HepG2 (cell line): ENCODE results near the gene ALKBH5. TPM values are rescaled to one million over a fixed set of nuclear protein-coding genes. Genes with fewer than 3 reads are reported as not detected.
A peak's percentile ranks its signal among the peaks of the same experiment; 100 is the strongest.

Experiments
- ADNP ChIP-seq: sonication (generic); formaldehyde crosslinking; IDR thresholded peaks from 2 replicates; pipeline ENCODE4 v1.4.0; 2020; ENCODE audit warnings: missing genetic modification reagents
- ERF ChIP-seq: IDR thresholded peaks from 2 replicates; pipeline ENCODE4 v1.6.1; 2018; ENCODE audit warnings: missing biosample characterization, missing genetic modification reagents
- HNF4A ChIP-seq: sonication (generic); formaldehyde crosslinking; IDR thresholded peaks from 2 replicates; pipeline ENCODE4 v1.4.0; 2020; ENCODE audit warnings: missing genetic modification reagents
- HOXA9 ChIP-seq: sonication (generic); formaldehyde crosslinking; IDR thresholded peaks from 2 replicates; pipeline ENCODE4 v1.8.1; 2022; ENCODE audit warnings: missing genetic modification reagents, mild to moderate bottlenecking, moderate library complexity, borderline replicate concordance
- LCORL ChIP-seq, 2 experiments: fragments of 450-650 bp in 1 of 2; sonication (generic) in 1 of 2; formaldehyde crosslinking in 1 of 2; IDR thresholded peaks; 2 replicates each; pipeline versions ENCODE4 v1.5.0 to v1.6.1; 2017 to 2020; ENCODE audit warnings: antibody characterized with exemption in 1 of 2, missing genetic modification reagents in 1 of 2
- MAFG ChIP-seq: sonication (generic); formaldehyde crosslinking; IDR thresholded peaks from 2 replicates; pipeline ENCODE4 v1.5.1; 2020; ENCODE audit warnings: mild to moderate bottlenecking, missing genetic modification reagents
- MYC ChIP-seq: sonication (generic); formaldehyde crosslinking; IDR thresholded peaks from 2 replicates; pipeline ENCODE4 v1.9.0; 2021; ENCODE audit warnings: missing genetic modification reagents, borderline replicate concordance
- RELA ChIP-seq: sonication (generic); formaldehyde crosslinking; IDR thresholded peaks from 2 replicates; pipeline ENCODE4 v1.4.0; 2020; ENCODE audit warnings: missing genetic modification reagents
- RFX1 ChIP-seq: fragments of 450-650 bp; IDR thresholded peaks from 2 replicates; pipeline ENCODE4 v1.6.1; 2017
- TEAD2 ChIP-seq: sonication (generic); formaldehyde crosslinking; IDR thresholded peaks from 2 replicates; pipeline ENCODE4 v1.9.0; 2021; ENCODE audit warnings: missing genetic modification reagents
- TOE1 ChIP-seq: sonication (generic); formaldehyde crosslinking; IDR thresholded peaks from 2 replicates; pipeline ENCODE4 v1.4.0; 2020; ENCODE audit warnings: mild to moderate bottlenecking, missing genetic modification reagents
- ZBTB21 ChIP-seq: sonication (generic); formaldehyde crosslinking; IDR thresholded peaks from 2 replicates; pipeline ENCODE4 v1.4.0; 2020; ENCODE audit warnings: missing genetic modification reagents
- ZEB1 ChIP-seq: IDR thresholded peaks from 2 replicates; pipeline ENCODE4 v1.6.1; 2012; ENCODE audit warnings: mild to moderate bottlenecking, low read depth, inconsistent platforms; ENCODE audit not compliant: insufficient replicate concordance
- ZNF205 ChIP-seq: IDR thresholded peaks from 2 replicates; pipeline ENCODE4 v1.6.1; 2018; ENCODE audit warnings: missing biosample characterization, missing genetic modification reagents
- ZNF292 ChIP-seq: sonication (generic); formaldehyde crosslinking; IDR thresholded peaks from 2 replicates; pipeline ENCODE4 v1.8.1; 2022; ENCODE audit warnings: mild to moderate bottlenecking, low read depth, missing genetic modification reagents, borderline replicate concordance
- ZNF543 ChIP-seq: sonication (generic); formaldehyde crosslinking; IDR thresholded peaks from 2 replicates; pipeline ENCODE4 v1.4.0; 2020; ENCODE audit warnings: mild to moderate bottlenecking, missing genetic modification reagents
- polyA plus RNA-seq, 8 experiments: library from polyadenylated mRNA; depleted of rRNA in 3 of 8; stranded (reverse) in 7 of 8; unstranded in 1 of 8; fragments of >200 nt; fragmentation: Illumina TruSeq in 4 of 8; extraction: Trizol in 4 of 8; gene quantifications; 2 replicates each; pipeline versions ENCODE4 v1.2.1 to v1.2.3, GENCODE V29; 2011 to 2016; ENCODE audit warnings: low read depth in 4 of 8, missing spikeins in 1 of 8, mixed read lengths in 1 of 8; ENCODE audit not compliant: insufficient read depth in 1 of 8
- total RNA-seq, 5 experiments: library from RNA; depleted of rRNA; stranded (reverse); fragments of >200 nt; fragmentation: Illumina TruSeq; extraction: Trizol; gene quantifications; 2 replicates each; pipeline ENCODE4 v1.2.3, GENCODE V29; 2016; ENCODE audit warnings: low read depth in 1 of 5
- TF ChIP-seq, protein P1 (sequence below): sonication (generic); formaldehyde crosslinking; IDR thresholded peaks from 2 replicates; pipeline ENCODE4 v1.4.0; 2020; ENCODE audit warnings: missing genetic modification reagents, mild to moderate bottlenecking, borderline replicate concordance
- TF ChIP-seq, protein P2 (sequence below): sonication (generic); formaldehyde crosslinking; IDR thresholded peaks from 2 replicates; pipeline ENCODE4 v1.4.0; 2020; ENCODE audit warnings: missing genetic modification reagents
- TF ChIP-seq, protein P3 (sequence below): sonication (generic); formaldehyde crosslinking; IDR thresholded peaks from 2 replicates; pipeline ENCODE4 v1.8.0; 2022; ENCODE audit warnings: missing genetic modification reagents, mild to moderate bottlenecking, borderline replicate concordance

ALKBH5 gene
- total and polyA plus RNA-seq, 2 of the 13 experiments (the other 11 are each of a cell fraction or from before 2014, with no cell fraction given): 68.9 to 76.9 TPM

DNA sequence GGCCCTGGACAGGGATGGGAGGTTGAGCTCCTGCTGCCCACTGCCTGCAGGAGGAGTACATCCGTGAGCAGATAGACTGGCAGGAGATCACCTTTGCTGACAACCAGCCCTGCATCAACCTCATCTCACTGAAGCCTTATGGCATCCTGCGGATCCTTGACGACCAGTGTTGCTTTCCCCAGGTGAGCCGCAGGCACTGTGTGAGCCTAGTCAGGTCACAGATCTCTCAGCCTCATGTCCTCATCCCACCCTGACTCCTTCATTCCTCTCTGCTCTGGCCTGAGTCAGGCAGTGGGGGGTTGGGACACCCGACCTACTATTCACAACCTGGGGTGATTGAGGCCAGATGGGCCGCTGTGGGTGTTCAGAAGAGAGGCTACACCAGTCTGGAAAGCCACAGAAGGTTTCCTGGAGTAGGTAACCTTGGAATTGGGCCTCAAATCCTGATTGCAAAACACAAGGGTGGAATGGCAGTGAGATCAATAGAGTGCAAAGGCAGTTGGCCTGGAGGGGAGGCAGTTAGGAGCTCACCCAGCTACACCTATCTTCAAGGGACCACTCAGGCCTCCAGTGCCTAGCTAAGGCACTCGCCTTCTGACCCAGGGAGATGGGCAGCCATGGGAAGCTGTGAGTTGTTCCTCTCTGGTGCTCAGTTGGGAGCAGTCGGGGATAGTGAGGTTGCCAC, 45.4 kb upstream of the ALKBH5 start (continued):
- peak; percentile 76 for TF ChIP-seq LCORL (IDR thresholded peaks at IDR 0.05)
- peak; percentile 96 for TF ChIP-seq LCORL (CRISPR knock-in tag; IDR thresholded peaks at IDR 0.05)
- TF ChIP-seq MYC (CRISPR knock-in tag): peak; percentile 21; the same call in 1 of the 2 replicates
- TF ChIP-seq, protein P1, sequence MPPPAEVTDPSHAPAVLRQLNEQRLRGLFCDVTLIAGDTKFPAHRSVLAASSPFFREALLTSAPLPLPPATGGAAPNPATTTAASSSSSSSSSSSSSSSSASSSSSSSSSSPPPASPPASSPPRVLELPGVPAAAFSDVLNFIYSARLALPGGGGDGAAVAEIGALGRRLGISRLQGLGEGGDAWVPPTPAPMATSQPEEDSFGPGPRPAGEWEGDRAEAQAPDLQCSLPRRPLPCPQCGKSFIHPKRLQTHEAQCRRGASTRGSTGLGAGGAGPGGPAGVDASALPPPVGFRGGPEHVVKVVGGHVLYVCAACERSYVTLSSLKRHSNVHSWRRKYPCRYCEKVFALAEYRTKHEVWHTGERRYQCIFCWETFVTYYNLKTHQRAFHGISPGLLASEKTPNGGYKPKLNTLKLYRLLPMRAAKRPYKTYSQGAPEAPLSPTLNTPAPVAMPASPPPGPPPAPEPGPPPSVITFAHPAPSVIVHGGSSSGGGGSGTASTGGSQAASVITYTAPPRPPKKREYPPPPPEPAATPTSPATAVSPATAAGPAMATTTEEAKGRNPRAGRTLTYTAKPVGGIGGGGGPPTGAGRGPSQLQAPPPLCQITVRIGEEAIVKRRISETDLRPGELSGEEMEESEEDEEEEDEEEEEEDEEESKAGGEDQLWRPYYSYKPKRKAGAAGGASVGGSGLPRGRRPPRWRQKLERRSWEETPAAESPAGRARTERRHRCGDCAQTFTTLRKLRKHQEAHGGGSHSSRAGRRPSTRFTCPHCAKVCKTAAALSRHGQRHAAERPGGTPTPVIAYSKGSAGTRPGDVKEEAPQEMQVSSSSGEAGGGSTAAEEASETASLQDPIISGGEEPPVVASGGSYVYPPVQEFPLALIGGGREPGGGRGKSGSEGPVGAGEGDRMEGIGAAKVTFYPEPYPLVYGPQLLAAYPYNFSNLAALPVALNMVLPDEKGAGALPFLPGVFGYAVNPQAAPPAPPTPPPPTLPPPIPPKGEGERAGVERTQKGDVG (CRISPR knock-in tag): 0 out of 2 replicates have a peak, but pooled peaks have one; percentile 56
- TF ChIP-seq ZNF205: peak; percentile 71; the same call in 1 of the 2 replicates
- TF ChIP-seq ZNF543 (CRISPR knock-in tag): no peak
- no peak for TF ChIP-seq MAFG (CRISPR knock-in tag)
- TF ChIP-seq HOXA9 (CRISPR knock-in tag): no peak
- no peak for TF ChIP-seq TOE1 (CRISPR knock-in tag)
- peak; percentile 68 for TF ChIP-seq ZEB1
- TF ChIP-seq ZBTB21 (CRISPR knock-in tag): no peak
- TF ChIP-seq, protein P2, sequence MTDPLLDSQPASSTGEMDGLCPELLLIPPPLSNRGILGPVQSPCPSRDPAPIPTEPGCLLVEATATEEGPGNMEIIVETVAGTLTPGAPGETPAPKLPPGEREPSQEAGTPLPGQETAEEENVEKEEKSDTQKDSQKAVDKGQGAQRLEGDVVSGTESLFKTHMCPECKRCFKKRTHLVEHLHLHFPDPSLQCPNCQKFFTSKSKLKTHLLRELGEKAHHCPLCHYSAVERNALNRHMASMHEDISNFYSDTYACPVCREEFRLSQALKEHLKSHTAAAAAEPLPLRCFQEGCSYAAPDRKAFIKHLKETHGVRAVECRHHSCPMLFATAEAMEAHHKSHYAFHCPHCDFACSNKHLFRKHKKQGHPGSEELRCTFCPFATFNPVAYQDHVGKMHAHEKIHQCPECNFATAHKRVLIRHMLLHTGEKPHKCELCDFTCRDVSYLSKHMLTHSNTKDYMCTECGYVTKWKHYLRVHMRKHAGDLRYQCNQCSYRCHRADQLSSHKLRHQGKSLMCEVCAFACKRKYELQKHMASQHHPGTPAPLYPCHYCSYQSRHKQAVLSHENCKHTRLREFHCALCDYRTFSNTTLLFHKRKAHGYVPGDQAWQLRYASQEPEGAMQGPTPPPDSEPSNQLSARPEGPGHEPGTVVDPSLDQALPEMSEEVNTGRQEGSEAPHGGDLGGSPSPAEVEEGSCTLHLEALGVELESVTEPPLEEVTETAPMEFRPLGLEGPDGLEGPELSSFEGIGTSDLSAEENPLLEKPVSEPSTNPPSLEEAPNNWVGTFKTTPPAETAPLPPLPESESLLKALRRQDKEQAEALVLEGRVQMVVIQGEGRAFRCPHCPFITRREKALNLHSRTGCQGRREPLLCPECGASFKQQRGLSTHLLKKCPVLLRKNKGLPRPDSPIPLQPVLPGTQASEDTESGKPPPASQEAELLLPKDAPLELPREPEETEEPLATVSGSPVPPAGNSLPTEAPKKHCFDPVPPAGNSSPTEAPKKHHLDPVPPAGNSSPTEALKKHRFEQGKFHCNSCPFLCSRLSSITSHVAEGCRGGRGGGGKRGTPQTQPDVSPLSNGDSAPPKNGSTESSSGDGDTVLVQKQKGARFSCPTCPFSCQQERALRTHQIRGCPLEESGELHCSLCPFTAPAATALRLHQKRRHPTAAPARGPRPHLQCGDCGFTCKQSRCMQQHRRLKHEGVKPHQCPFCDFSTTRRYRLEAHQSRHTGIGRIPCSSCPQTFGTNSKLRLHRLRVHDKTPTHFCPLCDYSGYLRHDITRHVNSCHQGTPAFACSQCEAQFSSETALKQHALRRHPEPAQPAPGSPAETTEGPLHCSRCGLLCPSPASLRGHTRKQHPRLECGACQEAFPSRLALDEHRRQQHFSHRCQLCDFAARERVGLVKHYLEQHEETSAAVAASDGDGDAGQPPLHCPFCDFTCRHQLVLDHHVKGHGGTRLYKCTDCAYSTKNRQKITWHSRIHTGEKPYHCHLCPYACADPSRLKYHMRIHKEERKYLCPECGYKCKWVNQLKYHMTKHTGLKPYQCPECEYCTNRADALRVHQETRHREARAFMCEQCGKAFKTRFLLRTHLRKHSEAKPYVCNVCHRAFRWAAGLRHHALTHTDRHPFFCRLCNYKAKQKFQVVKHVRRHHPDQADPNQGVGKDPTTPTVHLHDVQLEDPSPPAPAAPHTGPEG (CRISPR knock-in tag): no peak
- no peak for TF ChIP-seq RELA (CRISPR knock-in tag)
- peak; percentile 94 for TF ChIP-seq HNF4A (CRISPR knock-in tag)
- TF ChIP-seq ERF (CRISPR knock-in tag): 0 out of 2 replicates have a peak, but pooled peaks have one; percentile 15
- TF ChIP-seq ZNF292 (CRISPR knock-in tag): peak; percentile 56; the same call in 1 of the 2 replicates
- no peak for TF ChIP-seq TEAD2 (CRISPR knock-in tag)
- TF ChIP-seq, protein P3, sequence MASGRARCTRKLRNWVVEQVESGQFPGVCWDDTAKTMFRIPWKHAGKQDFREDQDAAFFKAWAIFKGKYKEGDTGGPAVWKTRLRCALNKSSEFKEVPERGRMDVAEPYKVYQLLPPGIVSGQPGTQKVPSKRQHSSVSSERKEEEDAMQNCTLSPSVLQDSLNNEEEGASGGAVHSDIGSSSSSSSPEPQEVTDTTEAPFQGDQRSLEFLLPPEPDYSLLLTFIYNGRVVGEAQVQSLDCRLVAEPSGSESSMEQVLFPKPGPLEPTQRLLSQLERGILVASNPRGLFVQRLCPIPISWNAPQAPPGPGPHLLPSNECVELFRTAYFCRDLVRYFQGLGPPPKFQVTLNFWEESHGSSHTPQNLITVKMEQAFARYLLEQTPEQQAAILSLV (CRISPR knock-in tag): 0 out of 2 replicates have a peak, but pooled peaks have one; percentile 16
- TF ChIP-seq ADNP (CRISPR knock-in tag): no peak
- no peak for TF ChIP-seq RFX1
